Common myeloid progenitor, CD34-positive (primary cell): Measurements from ENCODE around the gene APLF.

ENCODE experiments used
- CTCF ChIA-PET: fragments of 350-600 bp; sonication (Branson Sonifier 250); formaldehyde crosslinking; loops from one replicate; lab custom pipeline; 2021; ENCODE audit warnings: antibody characterized with exemption; lab: Charles Lee
- POLR2A ChIA-PET: fragments of 350-600 bp; sonication (Branson Sonifier 250); formaldehyde crosslinking; loops from one replicate; lab custom pipeline; 2021; ENCODE audit warnings: antibody characterized with exemption; lab: Charles Lee
- DNase-seq, 3 donors: peaks; one replicate each; pipeline versions ENCODE4 v3.0.0 to v3.0.0-alpha.2; 2013
- H3K27ac ChIP-seq, 2 experiments: 1 replicate in 1 of 2; 2 replicates in 1 of 2; pipeline ENCODE4 v1.7.0; 2013; ENCODE audit warnings: inconsistent platforms in 2 of 2, low read length in 2 of 2, mild to moderate bottlenecking in 2 of 2, low read depth in 1 of 2, moderate library complexity in 1 of 2; ENCODE audit not compliant: severe bottlenecking in 2 of 2, insufficient read depth in 1 of 2, poor library complexity in 1 of 2
- H3K27me3 ChIP-seq, 5 experiments: replicated peaks in 2 of 5; 1 replicate in 3 of 5; 2 replicates in 2 of 5; pipeline versions ENCODE4 v1.6.1 to v1.7.0; 2013; ENCODE audit warnings: low read length in 4 of 5, mild to moderate bottlenecking in 2 of 5, moderate library complexity in 2 of 5, inconsistent platforms in 1 of 5; ENCODE audit not compliant: insufficient read depth in 5 of 5, control insufficient read depth in 4 of 5
- H3K36me3 ChIP-seq, 4 experiments: 1 replicate in 2 of 4; 2 replicates in 2 of 4; pipeline versions ENCODE4 v1.6.1 to v1.7.0; 2013; ENCODE audit warnings: low read length in 3 of 4, control low read depth in 1 of 4, mild to moderate bottlenecking in 1 of 4; ENCODE audit not compliant: control insufficient read depth in 4 of 4, insufficient read depth in 4 of 4
- H3K4me1 ChIP-seq, 4 experiments: 1 replicate in 3 of 4; 2 replicates in 1 of 4; pipeline versions ENCODE4 v1.6.1 to v1.7.1; 2013; ENCODE audit warnings: low read length in 3 of 4, mild to moderate bottlenecking in 3 of 4, control low read depth in 1 of 4, inconsistent platforms in 1 of 4, moderate library complexity in 1 of 4; ENCODE audit not compliant: control insufficient read depth in 4 of 4, insufficient read depth in 4 of 4; ENCODE audit errors: control extremely low read depth in 1 of 4
- H3K4me3 ChIP-seq, 7 experiments: 1 replicate in 4 of 7; 2 replicates in 3 of 7; pipeline versions ENCODE4 v1.5.1 to v1.7.0; 2013; ENCODE audit warnings: mild to moderate bottlenecking in 7 of 7, low read length in 6 of 7, moderate library complexity in 6 of 7, inconsistent platforms in 2 of 7, low read depth in 2 of 7, control low read depth in 1 of 7; ENCODE audit not compliant: insufficient read depth in 4 of 7, control insufficient read depth in 1 of 7; ENCODE audit errors: extremely low read depth in 1 of 7
- H3K9me3 ChIP-seq, 5 experiments: 1 replicate in 4 of 5; 2 replicates in 1 of 5; pipeline versions ENCODE4 v1.6.1 to v1.7.1; 2013; ENCODE audit warnings: low read length in 4 of 5, mild to moderate bottlenecking in 2 of 5, inconsistent platforms in 1 of 5, low read depth in 1 of 5, moderate library complexity in 1 of 5; ENCODE audit not compliant: control insufficient read depth in 4 of 5, insufficient read depth in 2 of 5; ENCODE audit errors: control extremely low read depth in 1 of 5
- WGBS: methylation state at CpG from one replicate; pipeline ENCODE4 v1.1.5; 2013; ENCODE audit not compliant: insufficient coverage; 5-methylcytosine and 5-hydroxymethylcytosine counted together

APLF gene

GRCh38 chr2:68501768-68502167 is 34.4 kb downstream of the APLF start:
- Histone ChIP-seq H3K4me1 (peaks cover 6 to 17% (median 11%) of the 10 kb centered on the region in 4 experiments), H3K9me3 (peaks cover 0 to under 1% (median 0%) of the 10 kb centered on the region in 5 experiments), H3K36me3 (no peaks in the 10 kb centered on the region), H3K27ac (no peak overlapping the region), H3K27me3 (no peaks in the 10 kb centered on the region), H3K4me3 (no peak overlapping the region)
- ChIA-PET POLR2A (no interaction called here), CTCF (interaction anchor here (2.7 kb wide), 1 partner anchor 93 kb away, joined by 5 read pairs; no protein-coding TSS in a partner anchor)
- 63% methylated on average over 2 of the region's 5 CpGs for WGBS
- DNase-seq: peak in 1 of 3 donors; percentile 7

DNA sequence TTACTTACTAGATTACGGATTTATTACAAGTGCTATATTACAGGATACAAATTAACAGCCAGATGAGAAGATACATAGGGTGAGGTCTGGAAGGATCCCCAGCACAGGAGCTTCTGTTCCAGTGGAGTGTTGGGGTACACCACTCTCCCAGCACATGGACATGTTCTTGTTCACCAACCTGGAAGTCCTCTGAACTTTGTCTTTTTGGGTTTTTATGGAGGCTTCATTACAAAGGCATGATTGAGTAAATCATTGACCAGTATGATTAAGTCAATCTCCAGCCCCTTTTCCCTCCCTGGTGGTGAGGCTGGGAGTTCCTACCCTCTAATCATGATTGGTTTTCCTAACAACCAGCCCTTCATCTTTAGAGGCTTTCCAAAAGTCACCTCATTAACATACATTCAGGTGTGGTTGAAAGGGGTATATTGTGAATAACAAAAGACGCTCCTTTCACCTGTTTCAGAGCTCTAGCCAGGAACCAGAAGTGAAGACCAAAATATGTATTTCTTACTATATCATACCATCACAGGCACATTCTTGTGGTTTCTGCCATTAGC is 38.3 kb downstream of the APLF start:
- POLR2A ChIA-PET: interaction anchor here (0.6 kb wide), 1 partner anchor 37 kb away, joined by 5 read pairs; no protein-coding TSS in a partner anchor
- WGBS: no CpG with 5 or more reads among the region's 2 CpGs
- no peak overlapping the region for H3K27ac ChIP-seq

GRCh38 chr2:68506170-68506569 is 38.8 kb downstream of the APLF start:
- Histone ChIP-seq H3K4me1 (peaks cover 6 to 25% (median 12%) of the 10 kb centered on the region in 4 experiments), H3K4me3 (peak overlapping the region in 2 of 7 experiments; percentile 8 to 48), H3K36me3 (no peaks in the 10 kb centered on the region), H3K9me3 (no peaks in the 10 kb centered on the region), H3K27ac (no peak overlapping the region), H3K27me3 (no peaks in the 10 kb centered on the region)
- DNase-seq: peak; percentile 23 to 76 (median 60)
- WGBS: 0% methylated on average over 2 of the region's 3 CpGs
- ChIA-PET CTCF (interaction anchor here (0.7 to 2.0 kb wide), 8 partner anchors 10 to 186 kb away, joined by 3 to 5 read pairs (median 4); no protein-coding TSS in a partner anchor), POLR2A (interaction anchor here (0.6 kb wide), 1 partner anchor 38 kb away, joined by 5 read pairs; no protein-coding TSS in a partner anchor)

More for the DNA sequence above, 38.3 kb downstream of the APLF start:
- Histone ChIP-seq H3K9me3 (no peaks in the 10 kb centered on the region), H3K36me3 (no peaks in the 10 kb centered on the region), H3K4me1 (peaks cover 6 to 25% (median 12%) of the 10 kb centered on the region in 4 experiments), H3K4me3 (peak overlapping the region in 2 of 7 experiments; percentile 8 to 48), H3K27me3 (no peaks in the 10 kb centered on the region)
- CTCF ChIA-PET: interaction anchor here (0.7 to 2.0 kb wide), 7 partner anchors 13 to 187 kb away, joined by 3 to 5 read pairs (median 4); no protein-coding TSS in a partner anchor
- no peak for DNase-seq

GRCh38 chr2:68512326-68512725 is 44.9 kb downstream of the APLF start:
- no CpG with 5 or more reads among the region's 3 CpGs for WGBS
- CTCF ChIA-PET: no interaction called here
- no peaks in the 10 kb centered on the region for H3K36me3 ChIP-seq
- peaks cover 0 to 4% (median 0%) of the 10 kb centered on the region in 5 experiments for H3K9me3 ChIP-seq
- POLR2A ChIA-PET: no interaction called here
- no peak overlapping the region for H3K27ac ChIP-seq
- no peak for DNase-seq
- no peaks in the 10 kb centered on the region for H3K27me3 ChIP-seq
- H3K4me1 ChIP-seq: peaks cover 0 to 6% (median 0%) of the 10 kb centered on the region in 4 experiments
- H3K4me3 ChIP-seq: no peak overlapping the region

DNA sequence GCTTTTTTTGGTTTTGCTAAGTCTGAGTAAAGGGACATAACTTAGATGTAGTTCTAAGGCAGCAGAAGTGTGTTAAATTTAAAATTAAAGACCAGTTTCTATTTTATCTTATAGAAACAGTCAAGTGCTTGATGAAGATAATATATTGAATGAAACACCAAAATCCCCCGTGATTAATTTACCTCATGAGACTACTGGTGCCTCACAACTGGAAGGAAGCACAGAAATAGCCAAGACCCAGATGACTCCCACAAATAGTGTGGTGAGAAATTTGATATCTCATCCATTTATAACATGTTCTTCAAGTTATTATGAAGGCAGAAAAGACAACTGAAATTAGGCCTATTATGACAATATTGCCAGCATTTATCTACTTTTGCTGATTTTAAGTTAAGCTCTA is 45.6 kb downstream of the APLF start:
- POLR2A ChIA-PET: no interaction called here

DNA sequence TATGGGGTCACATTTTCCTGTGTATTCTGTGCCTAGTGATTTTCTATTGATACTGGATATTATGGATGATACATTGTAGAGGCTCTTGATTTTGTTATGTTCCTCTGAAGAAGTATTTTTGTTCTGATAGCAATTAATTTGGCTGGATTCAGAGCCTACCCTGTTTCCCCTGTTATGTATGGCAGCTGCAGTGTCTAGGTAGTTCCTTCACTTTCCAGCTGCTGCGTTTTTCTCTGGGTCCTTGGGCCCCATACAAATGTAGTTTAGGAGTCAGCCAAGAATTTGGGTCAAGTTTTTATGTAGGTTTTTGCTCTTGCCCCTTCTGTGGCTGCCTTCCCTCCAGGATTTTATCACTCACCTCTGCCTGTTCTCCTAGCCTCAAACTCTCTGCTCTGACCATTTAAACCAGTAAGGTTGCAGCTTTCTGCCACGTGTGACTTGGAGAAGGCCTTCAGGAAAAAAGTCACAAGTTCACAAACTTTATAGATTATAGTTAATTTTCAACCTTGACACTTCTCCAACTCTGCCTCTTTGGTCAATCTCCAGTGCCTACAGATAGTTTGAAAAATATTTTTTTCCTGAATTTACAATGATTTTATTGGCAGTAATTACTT is 47.0 kb downstream of the APLF start:
- ChIA-PET POLR2A (no interaction called here), CTCF (no interaction called here)
- no peaks in the 10 kb centered on the region for H3K36me3 ChIP-seq
- no peak overlapping the region for H3K4me3 ChIP-seq
- peaks cover 0 to 2% (median 0%) of the 10 kb centered on the region in 4 experiments for H3K4me1 ChIP-seq
- H3K27ac ChIP-seq: no peak overlapping the region
- 100% methylated on average over 2 of the region's 2 CpGs for WGBS
- peaks cover 0 to 4% (median 0%) of the 10 kb centered on the region in 5 experiments for H3K9me3 ChIP-seq
- DNase-seq: no peak
- H3K27me3 ChIP-seq: no peaks in the 10 kb centered on the region

More for the DNA sequence above, 45.6 kb downstream of the APLF start:
- WGBS: no CpG with 5 or more reads among the region's 1 CpG
- Histone ChIP-seq H3K4me3 (no peak overlapping the region), H3K27me3 (no peaks in the 10 kb centered on the region), H3K4me1 (peaks cover 0 to 4% (median 0%) of the 10 kb centered on the region in 4 experiments), H3K27ac (no peak overlapping the region), H3K36me3 (no peaks in the 10 kb centered on the region), H3K9me3 (peaks cover 0 to 4% (median 0%) of the 10 kb centered on the region in 5 experiments)
- peak in 1 of 3 donors; percentile 32 for DNase-seq
- CTCF ChIA-PET: no interaction called here
